ENCODE measurements around the gene GOLGA5.
"Not testable (repeated sequence)": the region's sequence is repeated elsewhere in the genome, so short reads cannot be mapped to it uniquely, and the experiment has no call there.

Gene GOLGA5

DNA sequence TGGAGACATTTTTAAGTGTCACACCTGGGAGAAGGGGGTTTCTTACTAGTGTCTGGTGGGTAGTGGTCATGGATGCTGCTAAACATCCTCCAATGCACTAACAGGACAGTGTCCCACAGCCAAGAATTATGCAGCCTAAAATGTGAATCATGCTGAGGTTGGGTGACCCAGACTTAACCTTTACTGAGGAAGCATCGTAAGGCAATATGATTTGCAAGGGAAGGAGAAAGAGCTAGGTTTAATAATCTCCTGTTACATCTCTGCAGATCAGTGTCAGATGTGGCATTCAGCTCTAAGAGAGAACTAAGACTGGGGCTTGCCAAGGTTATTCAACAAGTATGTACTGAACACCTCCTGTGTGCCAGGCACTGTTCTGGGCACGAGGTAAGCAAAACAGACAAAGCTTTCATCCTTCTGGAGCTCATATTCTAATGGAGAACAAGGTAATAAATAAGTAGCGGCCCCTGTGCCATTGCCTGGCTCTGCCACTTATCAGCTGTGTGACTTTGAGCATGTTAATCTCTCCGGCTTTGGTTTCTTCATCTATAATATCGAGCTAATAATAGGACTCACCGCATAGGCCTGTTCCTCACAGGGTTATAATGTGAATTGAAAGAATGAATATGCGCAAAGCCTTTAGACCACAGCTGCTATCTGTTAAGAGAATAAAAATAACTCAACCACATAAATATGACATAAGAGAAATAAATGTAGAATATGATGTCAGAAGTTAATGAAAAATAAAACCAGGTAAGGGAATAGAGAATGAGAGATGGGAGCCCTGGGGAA, 13.5 kb upstream of the GOLGA5 start:
- DNase-seq, result no peak

DNA sequence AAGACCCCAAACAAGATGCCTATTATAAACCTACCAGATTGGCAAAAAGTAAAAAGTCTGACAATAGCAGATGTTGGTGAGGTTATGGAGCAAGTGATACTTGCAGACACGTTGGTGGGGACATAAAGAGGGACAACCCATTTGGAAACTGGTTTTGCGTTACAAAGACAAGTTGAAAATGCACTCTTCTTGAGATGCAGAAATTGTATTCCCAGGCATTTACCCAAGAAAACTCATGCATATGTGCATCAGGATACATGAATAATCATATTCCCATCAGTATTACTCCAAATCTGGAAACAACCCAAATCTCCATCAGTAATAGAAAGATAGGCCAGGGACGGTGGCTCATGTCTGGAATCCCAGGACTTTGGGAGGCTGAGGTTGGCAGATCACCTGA, 12.8 kb upstream of the GOLGA5 start:
- DNase-seq, result no peak

DNA sequence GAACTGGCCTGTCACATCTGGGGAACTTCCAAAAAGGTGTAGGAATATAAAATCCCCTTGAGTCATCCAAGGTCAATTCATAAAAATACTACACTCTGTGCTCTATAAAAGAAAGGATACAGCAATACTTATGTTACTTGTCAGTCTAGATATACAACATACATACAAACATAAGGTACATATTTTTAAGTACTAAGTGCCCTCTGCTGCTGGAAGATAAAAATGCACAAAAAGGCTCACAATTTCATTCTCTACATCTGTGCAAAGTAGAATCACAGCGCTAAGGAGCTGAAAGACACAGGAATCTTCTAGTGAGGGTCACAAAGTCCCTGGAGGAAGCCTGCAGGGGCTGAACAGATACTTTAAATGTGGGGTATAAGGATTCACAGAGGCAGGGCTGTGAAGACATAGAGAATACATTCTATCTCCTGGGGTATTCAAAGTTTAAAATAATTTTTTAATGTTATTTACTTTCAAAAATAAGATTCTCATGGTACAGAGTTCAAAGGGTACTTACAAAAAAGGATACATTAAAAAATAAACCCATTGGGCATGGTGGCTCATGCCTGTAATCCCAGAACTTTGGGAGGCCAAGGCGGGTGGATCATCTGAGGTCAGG, 10.2 kb upstream of the GOLGA5 start:
- peak; percentile 30 for DNase-seq

DNA sequence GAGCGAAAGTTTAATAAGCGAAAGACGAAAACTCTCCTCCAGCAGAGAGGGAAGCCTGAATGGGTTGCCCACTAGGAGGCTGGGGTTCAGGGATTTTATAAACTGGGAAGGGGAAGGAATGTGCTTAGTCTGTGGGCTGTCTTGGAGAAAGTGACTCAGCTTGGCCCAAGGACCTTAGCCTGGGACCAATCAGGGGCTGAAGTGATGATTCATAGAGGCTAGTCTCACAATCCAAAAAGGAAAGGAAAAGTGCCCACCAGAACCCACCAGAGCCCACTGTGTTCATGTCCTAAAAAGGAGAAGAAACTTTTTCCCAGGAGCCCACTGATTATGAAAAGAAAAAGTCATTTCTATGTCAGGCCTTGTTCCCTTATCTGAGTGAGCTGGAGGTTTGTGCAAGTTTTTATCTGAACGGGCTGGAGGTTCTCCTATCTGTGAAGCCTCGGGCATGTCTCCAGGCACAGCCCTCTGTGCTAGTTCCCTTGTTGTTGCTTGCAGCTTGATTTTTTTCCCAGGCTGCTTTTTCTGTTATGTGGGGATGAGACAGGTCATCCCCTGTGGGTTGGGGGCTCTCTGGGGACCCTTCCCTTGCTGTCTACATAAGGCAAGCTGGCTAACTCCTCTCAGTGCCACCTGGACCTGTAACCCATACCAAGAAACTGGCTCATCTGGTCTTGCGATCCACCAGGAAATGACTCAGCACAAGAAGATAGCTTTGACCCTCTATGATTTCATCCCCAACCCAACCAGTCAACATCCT, 8.3 kb upstream of the GOLGA5 start:
- DNase-seq, result no peak

DNA sequence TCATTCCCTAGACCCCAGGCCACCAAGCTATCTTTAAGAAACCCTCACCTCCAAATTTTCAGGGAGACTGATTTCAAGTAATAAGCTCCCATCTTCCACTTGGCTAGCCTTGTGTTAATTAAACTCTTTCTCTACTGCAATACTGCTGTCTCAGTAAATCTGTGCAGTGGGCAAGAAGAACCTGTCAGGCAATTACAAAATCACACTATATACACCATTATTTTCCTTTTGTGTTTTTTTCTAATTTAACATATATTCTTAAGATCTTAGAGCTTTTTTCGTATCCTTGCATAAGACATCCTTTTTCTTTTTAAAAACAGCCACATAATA, 7.7 kb upstream of the GOLGA5 start:
- DNase-seq, result no peak

DNA sequence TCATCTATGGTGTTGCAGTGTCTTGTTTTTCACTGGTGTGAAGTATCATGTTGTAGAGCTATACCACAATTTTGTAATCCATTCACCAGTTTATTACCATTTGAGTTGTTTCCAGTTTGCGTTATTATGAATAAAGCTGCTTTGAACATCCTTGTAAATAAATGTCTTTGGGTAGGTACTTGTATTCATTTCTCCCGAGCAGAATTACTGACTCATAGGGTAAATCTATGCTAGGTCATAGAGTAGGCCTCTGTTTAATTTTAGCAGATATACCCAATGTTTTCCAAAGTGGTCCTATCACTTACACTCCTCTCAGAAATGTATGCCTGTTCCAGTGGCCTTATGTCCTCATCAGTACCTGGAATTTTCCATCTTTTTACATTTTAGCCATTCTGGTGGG, 6.6 kb upstream of the GOLGA5 start:
- DNase-seq, result no peak

DNA sequence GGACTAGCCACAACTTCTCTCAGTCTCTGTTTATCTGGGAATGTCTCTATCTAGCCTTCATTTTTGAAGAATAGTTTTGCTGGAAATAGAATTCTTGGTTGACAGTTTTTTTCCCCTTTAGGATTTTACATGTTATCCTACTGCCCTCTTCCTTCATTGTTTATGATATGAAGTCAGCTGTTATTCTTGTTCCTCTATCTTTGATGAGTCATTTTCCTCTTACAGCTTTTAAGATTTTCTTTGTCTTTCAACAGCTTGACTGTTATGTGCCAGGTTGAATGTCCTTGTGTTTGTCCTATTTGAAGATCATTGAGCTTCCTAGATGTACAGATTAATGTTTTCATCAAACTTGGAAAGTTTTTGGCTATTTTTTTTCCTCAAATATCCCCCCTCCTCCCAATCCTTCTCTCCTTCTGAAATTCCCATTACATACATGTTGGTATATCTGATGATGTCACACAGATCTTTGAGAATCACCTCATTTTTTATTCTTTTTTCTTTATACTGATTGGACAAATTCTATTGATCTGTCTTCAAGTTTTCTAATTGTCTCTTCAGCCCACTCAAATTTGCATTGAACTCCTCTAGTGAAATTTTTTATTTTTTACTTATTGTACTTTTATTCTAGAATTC, 4.5 kb upstream of the GOLGA5 start:
- DNase-seq, result no peak

DNA sequence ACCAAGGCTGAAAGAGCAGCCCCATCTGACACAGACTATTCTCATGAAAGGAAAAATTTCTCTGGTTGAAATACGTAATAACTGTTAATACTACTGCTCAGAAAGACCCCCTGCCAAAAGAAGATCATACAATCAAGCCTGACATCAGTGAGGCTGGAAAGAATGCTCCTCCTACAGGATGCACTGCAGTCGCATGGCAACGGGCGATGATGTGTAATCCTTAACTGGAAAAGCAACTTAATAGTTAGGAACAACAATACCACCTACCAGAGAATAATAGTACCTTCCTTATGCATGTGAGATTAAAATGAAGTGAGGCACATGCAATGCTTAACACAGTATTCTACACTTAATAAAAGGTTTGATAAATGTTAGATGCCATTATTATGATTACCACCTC, 1.2 kb upstream of the GOLGA5 start:
- no peak for DNase-seq

DNA sequence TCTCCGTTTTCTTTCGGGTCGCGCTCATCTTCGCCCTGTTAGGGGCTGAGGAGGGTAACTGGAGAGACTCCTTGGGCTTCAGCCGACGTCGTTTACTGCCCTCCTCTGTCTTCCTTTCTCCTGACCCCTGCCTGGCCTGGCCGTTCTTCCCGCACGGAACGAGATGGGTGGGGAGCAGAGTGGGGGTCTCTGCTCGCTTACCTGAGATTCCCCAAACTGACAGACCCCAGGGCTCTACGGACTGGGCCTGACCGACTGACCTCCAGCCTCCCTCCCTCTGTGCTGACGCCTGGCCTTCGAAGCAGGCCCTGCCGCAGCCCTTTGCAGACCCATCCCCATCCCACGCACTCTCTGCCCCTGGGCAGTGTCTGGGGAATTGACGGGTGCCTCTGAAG, 439 bp downstream of the GOLGA5 start:
- no peak for DNase-seq

DNA sequence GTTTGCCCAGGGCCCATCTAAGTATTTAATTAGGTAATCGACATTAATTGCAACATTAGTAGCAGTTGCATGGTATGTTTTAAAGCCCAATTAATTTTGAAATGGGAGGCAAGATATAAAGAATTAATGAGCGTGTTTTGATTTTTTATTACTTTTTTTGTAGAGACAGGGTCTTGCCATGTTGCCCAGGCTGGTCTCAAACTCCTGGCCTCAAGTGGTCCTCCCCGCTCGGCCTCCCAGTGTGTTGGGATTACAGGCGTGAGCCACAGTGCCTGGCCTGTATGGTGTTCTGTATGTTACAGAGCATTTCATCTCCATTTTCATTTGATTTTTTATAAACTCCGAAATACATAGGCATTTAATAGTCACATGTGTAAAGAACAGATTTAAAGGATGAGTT, 856 bp downstream of the GOLGA5 start:
- DNase-seq, result no peak

DNA sequence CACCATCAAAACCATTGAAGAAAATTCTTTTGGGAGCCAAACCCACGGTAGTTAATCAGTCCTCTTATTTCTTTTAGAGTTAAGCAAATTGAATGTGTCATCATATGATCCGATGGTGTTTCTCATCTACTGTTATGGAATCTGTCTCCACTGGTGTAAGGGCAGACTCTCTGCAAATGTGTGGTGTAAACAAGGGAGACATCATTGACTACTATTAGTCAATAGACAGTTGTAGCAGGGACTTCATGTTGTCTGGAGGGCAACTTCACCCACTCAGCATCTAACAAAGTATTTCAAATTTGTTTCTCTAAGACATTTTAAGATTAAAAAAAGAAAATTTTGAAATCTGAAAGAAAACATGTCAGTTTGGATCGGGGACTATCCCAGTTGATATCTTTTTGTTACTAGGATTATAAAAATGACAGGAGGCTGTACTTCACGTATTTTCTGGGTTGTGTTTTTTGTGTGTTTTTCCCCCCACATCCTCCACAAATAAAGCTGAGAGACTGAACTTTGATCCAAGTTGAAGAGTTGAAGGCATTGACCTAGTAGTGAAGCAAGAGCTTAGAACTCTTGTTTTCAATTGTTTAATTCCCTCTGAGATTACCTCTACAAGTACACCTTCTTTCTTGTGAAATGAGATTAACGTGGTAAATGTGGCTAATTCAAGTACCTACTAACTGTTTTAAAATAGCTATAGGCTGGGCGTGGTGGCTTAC, 4.0 kb downstream of the GOLGA5 start:
- no peak for DNase-seq

DNA sequence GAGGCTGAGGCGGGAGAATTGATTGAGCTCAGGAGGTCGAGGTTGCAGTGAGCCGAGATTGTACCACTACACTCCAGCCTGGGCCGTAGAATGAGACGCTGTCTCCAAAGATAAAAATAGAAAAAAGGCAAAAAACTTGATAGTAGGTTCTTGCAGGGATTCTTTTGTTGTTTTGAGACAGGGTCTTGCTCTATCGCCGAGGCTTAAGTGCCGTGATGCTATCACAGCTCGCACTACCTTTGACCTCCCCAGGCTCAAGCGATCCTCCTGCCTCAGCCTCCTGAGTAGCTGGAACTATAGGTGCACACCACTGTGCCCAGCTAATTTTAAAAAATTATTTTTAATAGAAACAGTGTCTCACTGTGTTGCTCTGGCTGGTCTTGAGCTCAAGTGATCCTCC, 4.7 kb downstream of the GOLGA5 start:
- no peak for DNase-seq

DNA sequence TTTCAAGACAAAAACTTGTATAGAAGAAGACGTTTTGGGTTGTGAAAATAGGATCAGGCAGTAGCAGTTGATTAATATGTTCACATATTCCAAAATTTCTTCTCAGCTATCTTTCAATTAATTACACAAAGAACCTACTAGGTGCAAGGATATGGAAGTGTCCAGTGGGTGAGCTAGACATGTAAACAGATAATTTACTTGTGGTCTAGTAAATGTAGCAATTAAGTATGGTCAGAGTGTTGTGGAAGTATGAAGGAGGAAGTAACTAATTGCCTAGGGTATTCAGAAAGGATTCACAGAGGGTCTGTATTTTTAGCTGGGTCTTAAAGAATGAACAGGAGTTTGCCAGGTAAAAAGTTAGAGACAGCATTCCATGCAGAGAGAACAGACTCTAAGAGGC, 5.9 kb downstream of the GOLGA5 start:
- DNase-seq, result no peak

DNA sequence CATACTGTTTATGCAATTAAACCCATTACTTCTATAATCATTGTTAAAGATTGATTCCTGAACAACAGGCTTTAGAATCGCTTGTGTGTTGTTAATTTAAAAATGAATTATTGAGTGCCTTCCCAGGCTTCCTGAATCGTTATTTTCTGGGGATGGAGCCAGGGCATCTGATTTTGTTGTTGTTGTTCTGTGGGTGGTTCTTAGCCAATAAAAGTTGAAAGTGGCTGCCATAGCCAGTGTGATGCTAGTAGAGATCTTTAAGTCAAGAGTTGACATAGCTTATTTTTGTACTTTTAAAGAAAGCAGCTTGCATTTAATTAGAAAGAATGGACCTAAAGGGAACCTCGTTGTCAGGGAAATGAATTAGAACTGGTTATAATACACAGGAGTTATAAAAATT, 6.4 kb downstream of the GOLGA5 start:
- no peak for DNase-seq

DNA sequence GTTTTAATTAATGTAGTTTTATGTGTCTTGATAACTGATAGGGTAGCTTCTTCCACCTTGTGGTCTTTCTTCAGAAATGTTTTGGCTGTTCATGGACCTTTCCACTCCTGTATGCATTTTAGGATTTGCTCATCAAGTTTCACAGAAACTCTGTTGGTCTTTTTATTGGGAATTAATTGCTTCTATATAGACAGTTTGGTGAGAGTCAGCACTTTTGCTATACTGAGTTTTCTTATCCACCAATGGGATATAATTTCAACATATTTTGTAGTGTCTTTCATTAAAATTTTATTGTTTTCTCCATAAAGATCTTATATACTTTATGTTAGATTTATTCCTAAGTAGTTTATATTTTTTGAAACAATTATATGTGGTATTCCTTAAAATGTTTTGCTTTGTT, 7.8 kb downstream of the GOLGA5 start:
- DNase-seq, result no peak

DNA sequence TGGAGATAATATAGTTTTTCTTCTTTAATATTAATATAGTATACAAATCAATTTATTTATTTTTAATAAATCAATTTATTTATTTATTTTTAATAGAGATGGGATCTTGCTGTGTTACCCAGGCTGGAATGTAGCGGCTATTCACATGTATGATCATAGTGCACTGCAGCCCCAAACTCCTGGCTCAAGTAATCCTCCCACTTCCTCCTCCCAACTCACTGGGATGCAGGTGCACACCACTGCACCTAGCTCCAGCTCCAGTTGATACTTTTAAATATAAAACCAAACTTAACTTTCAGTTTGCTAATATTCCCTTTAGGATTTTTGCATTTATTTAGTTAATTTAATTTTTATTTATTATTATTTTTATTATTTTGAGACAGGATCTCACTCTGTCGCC, 8.6 kb downstream of the GOLGA5 start:
- DNase-seq, result no peak

DNA sequence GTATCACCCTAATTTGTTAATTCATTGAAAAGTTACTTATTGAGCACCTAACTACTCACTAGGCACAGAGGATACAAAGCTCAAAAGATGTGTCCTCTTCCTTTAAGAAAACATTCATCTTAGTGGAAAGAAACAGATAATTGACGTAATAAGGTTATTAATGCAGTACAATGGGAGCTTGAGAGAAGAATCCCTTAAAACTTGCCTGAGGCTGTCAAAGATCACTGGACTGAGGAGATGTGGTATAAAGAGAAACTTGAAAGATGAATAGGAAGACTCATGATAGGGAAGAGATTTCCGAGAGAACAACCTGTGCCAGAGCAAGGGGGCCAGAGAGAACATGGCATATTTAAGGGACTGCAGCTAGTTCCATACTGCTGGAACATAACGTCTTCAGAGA, 19.1 kb downstream of the GOLGA5 start:
- DNase-seq, result no peak

DNA sequence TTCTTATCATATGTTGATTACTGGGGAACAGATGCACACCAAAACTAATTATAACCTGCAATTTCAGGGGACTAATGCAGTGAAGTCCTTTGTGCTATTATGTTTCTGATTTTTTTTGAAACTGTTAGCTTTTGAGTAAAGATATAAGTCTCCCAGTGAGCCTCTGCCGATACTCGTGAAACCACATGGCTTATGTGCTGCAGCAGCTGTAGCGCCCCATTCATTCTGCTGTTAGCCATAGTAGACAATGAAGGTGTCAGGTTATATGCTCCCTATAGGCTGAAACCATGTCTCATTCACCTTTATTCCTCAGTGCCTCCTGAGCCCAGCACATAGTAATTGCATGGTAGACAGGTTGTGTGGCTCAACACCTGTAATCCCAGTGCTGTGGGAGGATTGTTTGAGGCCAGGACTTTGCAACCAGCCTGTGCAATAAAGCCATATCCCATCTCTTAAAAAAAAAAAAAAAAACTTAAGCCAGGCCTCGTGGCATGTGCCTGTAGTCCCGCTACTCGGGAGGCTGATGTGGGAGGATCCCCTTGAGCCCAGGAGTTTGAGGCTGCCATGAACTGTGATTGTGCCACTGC, 25.0 kb downstream of the GOLGA5 start:
- DNase-seq, result peak; percentile 75

DNA sequence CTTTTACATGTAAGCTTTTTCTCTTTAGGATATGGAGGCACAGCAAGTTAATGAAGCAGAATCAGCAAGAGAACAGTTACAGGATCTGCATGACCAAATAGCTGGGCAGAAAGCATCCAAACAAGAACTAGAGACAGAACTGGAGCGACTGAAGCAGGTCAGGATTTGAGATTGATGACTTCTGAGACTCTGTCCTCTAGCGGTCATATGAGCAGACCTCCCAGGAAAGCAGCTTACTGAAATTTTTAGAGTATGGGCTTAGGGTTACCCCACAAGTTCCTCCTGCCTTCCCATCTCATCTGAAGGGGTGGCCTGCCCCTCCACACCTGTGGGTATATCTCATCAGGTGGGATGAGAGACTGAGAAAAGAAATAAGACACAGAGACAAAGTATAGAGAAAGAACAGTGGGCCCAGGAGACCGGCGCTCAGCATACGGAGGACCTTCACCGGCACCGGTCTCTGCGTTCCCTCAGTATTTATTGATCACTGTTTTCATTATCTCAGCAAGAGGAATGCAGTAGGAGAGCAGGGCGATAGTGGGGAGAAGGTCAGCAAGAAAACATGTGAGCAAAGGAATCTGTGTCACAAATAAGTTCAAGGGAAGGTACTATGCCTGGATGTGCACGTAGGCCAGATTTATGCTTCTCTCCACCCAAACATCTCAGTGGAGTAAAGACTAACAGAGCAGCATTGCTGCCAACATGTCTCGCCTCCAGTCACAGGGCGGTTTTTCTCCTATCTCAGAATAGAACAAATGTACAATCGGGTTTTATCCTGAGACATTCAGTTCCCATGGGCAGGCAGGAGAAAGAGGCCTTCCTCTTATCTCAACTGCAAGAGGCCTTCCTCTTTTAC, 25.8 kb downstream of the GOLGA5 start:
- not testable (repeated sequence) for DNase-seq

DNA sequence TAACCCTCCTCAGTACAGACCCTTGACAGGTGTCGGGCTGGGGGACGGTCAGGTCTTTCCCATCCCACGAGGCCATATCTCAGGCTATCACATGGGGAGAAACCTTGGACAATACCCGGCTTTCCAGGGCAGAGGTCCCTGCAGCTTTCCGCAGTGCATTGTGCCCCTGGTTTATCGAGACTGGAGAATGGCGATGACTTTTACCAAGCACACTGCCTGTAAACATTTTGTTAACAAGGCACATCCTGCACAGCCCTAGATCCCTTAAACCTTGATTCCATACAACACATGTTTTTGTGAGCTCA, 26.4 kb downstream of the GOLGA5 start:
- DNase-seq, result not testable (repeated sequence)

DNA sequence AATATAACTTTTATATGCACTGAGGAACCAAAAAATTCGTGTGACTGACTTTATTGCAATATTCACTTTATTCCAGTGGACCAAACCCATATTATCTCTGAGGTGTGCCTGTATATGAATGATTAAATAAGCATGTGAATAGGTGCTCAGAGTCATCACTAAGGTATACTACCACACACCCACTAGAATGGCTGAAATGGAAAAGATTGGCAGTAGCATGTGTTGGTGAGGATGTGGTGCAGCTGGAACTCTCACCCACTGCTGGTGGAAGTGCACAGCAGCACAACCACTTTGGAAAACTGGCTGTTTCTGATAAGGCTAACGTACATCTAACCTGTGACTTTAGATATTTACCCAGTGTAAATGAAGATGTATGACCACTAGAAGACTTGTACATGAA, 36.8 kb downstream of the GOLGA5 start:
- no peak for DNase-seq

DNA sequence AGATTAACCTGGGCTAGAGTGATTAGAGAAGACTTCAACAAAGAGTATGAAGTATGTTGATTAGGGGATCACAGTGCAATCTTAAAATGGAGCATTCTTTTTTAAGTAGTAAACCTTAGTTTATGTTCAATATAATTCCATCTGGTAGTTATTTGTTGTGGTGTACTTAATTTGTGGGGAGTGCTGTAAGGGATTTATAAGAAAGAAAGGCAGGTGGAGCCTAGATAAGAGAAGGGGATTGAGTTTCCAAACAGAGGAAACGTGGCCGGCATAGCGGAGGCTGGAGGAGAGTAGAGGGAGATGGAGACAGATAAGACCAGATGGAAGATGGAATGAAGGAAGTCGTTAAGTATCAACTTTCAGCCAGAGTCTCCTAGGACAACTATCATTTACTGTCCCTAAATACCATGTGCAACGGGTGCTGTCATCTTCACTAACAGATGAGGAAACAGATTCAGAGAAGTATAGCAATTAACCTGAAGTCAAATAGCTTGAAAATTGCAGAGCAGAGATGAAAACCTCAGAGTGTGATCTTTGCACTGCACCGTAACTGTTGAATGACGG, 38.1 kb downstream of the GOLGA5 start:
- no peak for DNase-seq

All from NCI-H2107 (cell line).